Neural cell (in vitro differentiated cells): Measurements from ENCODE around the gene UBR2. TPM values are rescaled to one million over a fixed set of nuclear protein-coding genes. Genes with fewer than 3 reads are reported as not detected.

Source experiments
- H2AFZ ChIP-seq: fragments of 200-600, 300-800 bp; sonication (generic), shearing (Covaris generic); 2 replicates; pipeline ENCODE4 v1.6.0; 2014; ENCODE audit warnings: low read depth, mild to moderate bottlenecking, antibody characterized with exemption, low read length, moderate library complexity
- H3F3A ChIP-seq: fragments of 200-600 bp; shearing (Covaris generic); 2 replicates; pipeline ENCODE4 v1.6.1; 2016; ENCODE audit warnings: mild to moderate bottlenecking, moderate library complexity, mixed read lengths, antibody characterized with exemption, low read length; ENCODE audit not compliant: insufficient read depth, poor library complexity, severe bottlenecking
- H3K27ac ChIP-seq: fragments of 200-600, 300-800 bp; sonication (generic), shearing (Covaris generic); 2 replicates; pipeline ENCODE4 v1.5.1; 2014; ENCODE audit warnings: mild to moderate bottlenecking, low read length, moderate library complexity
- H3K27me3 ChIP-seq: fragments of 300-800, 200-600 bp; sonication (generic), shearing (Covaris generic); 2 replicates; pipeline ENCODE4 v1.6.0; 2014; ENCODE audit warnings: mild to moderate bottlenecking, low read depth, low read length, moderate library complexity; ENCODE audit not compliant: insufficient read depth
- H3K36me3 ChIP-seq: fragments of 300-800, 200-600 bp; sonication (generic), shearing (Covaris generic); 2 replicates; pipeline ENCODE4 v1.5.1; 2014; ENCODE audit warnings: mild to moderate bottlenecking, antibody characterized with exemption, low read length, moderate library complexity; ENCODE audit not compliant: insufficient read depth
- H3K4me2 ChIP-seq: fragments of 300-800, 200-600 bp; sonication (generic), shearing (Covaris generic); 2 replicates; pipeline ENCODE4 v1.6.0; 2014; ENCODE audit warnings: mild to moderate bottlenecking, low read length
- H3K4me3 ChIP-seq: fragments of 300-800, 200-600 bp; sonication (generic), shearing (Covaris generic); 2 replicates; pipeline ENCODE4 v1.5.1; 2014; ENCODE audit warnings: mild to moderate bottlenecking, low read length, moderate library complexity
- H3K79me2 ChIP-seq: fragments of 200-600 bp; shearing (Covaris generic); replicated peaks from 2 replicates; pipeline ENCODE4 v1.6.0; 2014; ENCODE audit warnings: mild to moderate bottlenecking, low read length, moderate library complexity; ENCODE audit not compliant: insufficient read depth
- H3K9ac ChIP-seq: fragments of 300-800, 200-600 bp; sonication (generic), shearing (Covaris generic); 2 replicates; pipeline ENCODE4 v1.6.1; 2016; ENCODE audit warnings: mild to moderate bottlenecking, low read length, mixed read lengths
- H3K9me2 ChIP-seq: fragments of 200-600 bp; shearing (Covaris generic); 2 replicates; pipeline ENCODE4 v1.6.1; 2016; ENCODE audit warnings: mild to moderate bottlenecking, low read length, mixed read lengths; ENCODE audit not compliant: insufficient read depth
- H3K9me3 ChIP-seq: fragments of 200-600, 300-800 bp; sonication (generic), shearing (Covaris generic); 2 replicates; pipeline ENCODE4 v1.6.1; 2016; ENCODE audit warnings: mild to moderate bottlenecking, mixed run types, low read length, moderate library complexity, mixed read lengths
- H4K20me1 ChIP-seq: fragments of 200-600 bp; shearing (Covaris generic); 2 replicates; pipeline ENCODE4 v1.6.1; 2016; ENCODE audit warnings: mild to moderate bottlenecking, mixed run types; ENCODE audit not compliant: insufficient read depth
- CTCF ChIP-seq: fragments of 450-650 bp; IDR thresholded peaks from 2 replicates; pipeline ENCODE4 v1.5.1; 2014; ENCODE audit warnings: antibody characterized with exemption, mild to moderate bottlenecking, moderate library complexity; ENCODE audit not compliant: poor library complexity, severe bottlenecking
- EP300 ChIP-seq: fragments of 450-650 bp; conservative IDR thresholded peaks from 2 replicates; pipeline ENCODE4 v1.6.1; 2014; ENCODE audit warnings: antibody characterized with exemption, mild to moderate bottlenecking, moderate library complexity; ENCODE audit not compliant: poor library complexity, severe bottlenecking
- EZH2 ChIP-seq: fragments of 200-600, 300-800 bp; shearing (Covaris generic), sonication (generic); IDR thresholded peaks from 2 replicates; pipeline ENCODE4 v1.6.1; 2014; ENCODE audit warnings: antibody characterized with exemption, low read length, borderline replicate concordance, mild to moderate bottlenecking; ENCODE audit not compliant: insufficient read depth, poor library complexity, severe bottlenecking
- MXI1 ChIP-seq: fragments of 450-650 bp; conservative IDR thresholded peaks from 2 replicates; pipeline ENCODE4 v1.6.1; 2014; ENCODE audit warnings: antibody characterized with exemption, mild to moderate bottlenecking; ENCODE audit not compliant: poor library complexity, severe bottlenecking
- POLR2AphosphoS5 ChIP-seq: IDR thresholded peaks from 2 replicates; pipeline ENCODE4 v1.6.1; 2012
- RAD21 ChIP-seq: fragments of 450-650 bp; conservative IDR thresholded peaks from 2 replicates; pipeline ENCODE4 v1.6.1; 2014; ENCODE audit warnings: antibody characterized with exemption, mild to moderate bottlenecking, moderate library complexity
- REST ChIP-seq: IDR thresholded peaks from 2 replicates; pipeline ENCODE4 v1.6.1; 2012; ENCODE audit warnings: borderline replicate concordance
- SMC3 ChIP-seq: fragments of 450-650 bp; conservative IDR thresholded peaks from 2 replicates; pipeline ENCODE4 v1.6.1; 2014; ENCODE audit warnings: antibody characterized with exemption, mild to moderate bottlenecking, moderate library complexity; ENCODE audit not compliant: poor library complexity
- TAF1 ChIP-seq: IDR thresholded peaks from 2 replicates; pipeline ENCODE4 v1.6.1; 2012; ENCODE audit warnings: low read depth
- polyA plus RNA-seq: library from polyadenylated mRNA; depleted of rRNA; stranded (reverse); fragments of >200 nt; gene quantifications from 2 replicates; pipeline ENCODE4 v1.2.3, GENCODE V29; 2014

Gene UBR2
- polyA plus RNA-seq, 1 donor from 2014 or later, result 24.4 TPM

GRCh38 chr6:42539135-42539534 lies 24.7 kb upstream of the UBR2 start:
- Histone ChIP-seq H3K36me3 (no peaks in the 10 kb centered on the region), H3K27ac (no peak overlapping the region), H3K4me3 (no peak overlapping the region), H4K20me1 (no peaks in the 10 kb centered on the region), H3K4me2 (no peak overlapping the region), H3K79me2 (no peaks in the 10 kb centered on the region), H3K27me3 (no peaks in the 10 kb centered on the region), H3K9me2 (no peaks in the 10 kb centered on the region), H3K9ac (no peak overlapping the region), H3F3A (no peaks in the 10 kb centered on the region), H3K9me3 (no peaks in the 10 kb centered on the region), H2AFZ (no peak overlapping the region)
- no peak for TF ChIP-seq POLR2AphosphoS5
- TF ChIP-seq TAF1, result no peak
- no peak for TF ChIP-seq MXI1
- TF ChIP-seq CTCF, result no peak
- TF ChIP-seq EP300, result no peak
- TF ChIP-seq SMC3, result no peak
- TF ChIP-seq RAD21, result no peak
- TF ChIP-seq REST, result no peak
- TF ChIP-seq EZH2, result no peak

- H2AFZ ChIP-seq, result no peak overlapping the region
- H3K4me2 ChIP-seq, result no peak overlapping the region
- H3K9ac ChIP-seq, result no peak overlapping the region
- TF ChIP-seq MXI1 (no peak), EZH2 (no peak), CTCF (no peak), RAD21 (no peak), EP300 (no peak)
- no peaks in the 10 kb centered on the region for H3K27me3 ChIP-seq
- no peak overlapping the region for H3K4me3 ChIP-seq
- no peaks in the 10 kb centered on the region for H3K9me3 ChIP-seq
- H3F3A ChIP-seq, result no peaks in the 10 kb centered on the region
- H4K20me1 ChIP-seq, result no peaks in the 10 kb centered on the region
- no peak overlapping the region for H3K27ac ChIP-seq
- H3K79me2 ChIP-seq, result no peaks in the 10 kb centered on the region
- H3K36me3 ChIP-seq, result no peaks in the 10 kb centered on the region
- no peaks in the 10 kb centered on the region for H3K9me2 ChIP-seq
Observed at GRCh38 chr6:42545226-42545773, 18.5 kb upstream of the UBR2 start.
